SK-N-SH treated with all-trans-retinoic acid at 6 μM for 48 hours (cell line): ENCODE results near the gene RNASEH2B.

Source experiments
- ARNTL ChIP-seq: fragments of 450-650 bp; formaldehyde crosslinking; IDR thresholded peaks from 2 replicates; pipeline ENCODE4 v1.5.0; 2020; ENCODE audit warnings: low read depth, mild to moderate bottlenecking, moderate library complexity, borderline replicate concordance
- BACH2 ChIP-seq: fragments of 250-450 bp; sonication (Bioruptor Pico); IDR thresholded peaks from 2 replicates; pipeline ENCODE4 v1.9.0; 2021; ENCODE audit warnings: mild to moderate bottlenecking, borderline replicate concordance
- GLIS3 ChIP-seq: fragments of 250-450 bp; sonication (Bioruptor Pico); IDR thresholded peaks from 2 replicates; pipeline ENCODE4 v1.5.0; 2020; ENCODE audit warnings: mild to moderate bottlenecking, moderate library complexity
- OSR1 ChIP-seq: fragments of 250-450 bp; sonication (Bioruptor Pico); IDR thresholded peaks from 2 replicates; pipeline ENCODE4 v1.8.0; 2022; ENCODE audit warnings: moderate library complexity, mild to moderate bottlenecking, inconsistent platforms
- RARB ChIP-seq: fragments of 250-450 bp; sonication (Bioruptor Pico); IDR thresholded peaks from 2 replicates; pipeline ENCODE4 v1.8.0; 2021; ENCODE audit warnings: mild to moderate bottlenecking, moderate library complexity
- SNAI2 ChIP-seq: fragments of 250-450 bp; sonication (Bioruptor Pico); IDR thresholded peaks from 2 replicates; pipeline ENCODE4 v1.5.0; 2020; ENCODE audit warnings: mild to moderate bottlenecking, moderate library complexity
- TCF4 ChIP-seq: fragments of 250-450 bp; sonication (Bioruptor Pico); IDR thresholded peaks from 2 replicates; pipeline ENCODE4 v1.8.0; 2021; ENCODE audit warnings: mild to moderate bottlenecking, moderate library complexity, borderline replicate concordance
- TF ChIP-seq, protein P1 (sequence below): fragments of 250-450 bp; sonication (Bioruptor Pico); IDR thresholded peaks from 2 replicates; pipeline ENCODE4 v1.8.0; 2021; ENCODE audit warnings: low read depth, mild to moderate bottlenecking, moderate library complexity, borderline replicate concordance
- TF ChIP-seq, protein P2 (sequence below): fragments of 250-450 bp; sonication (Bioruptor Pico); IDR thresholded peaks from 2 replicates; pipeline ENCODE4 v1.8.0; 2020; ENCODE audit warnings: mild to moderate bottlenecking, moderate library complexity, borderline replicate concordance
- TF ChIP-seq, protein P3 (sequence below): fragments of 250-450 bp; sonication (Bioruptor Pico); IDR thresholded peaks from 2 replicates; pipeline ENCODE4 v1.5.1; 2020; ENCODE audit warnings: low read depth, mild to moderate bottlenecking, moderate library complexity
- TF ChIP-seq, protein P4 (sequence below): fragments of 250-450 bp; sonication (Bioruptor Pico); IDR thresholded peaks from 2 replicates; pipeline ENCODE4 v1.5.1; 2021; ENCODE audit warnings: mild to moderate bottlenecking, moderate library complexity

DNA sequence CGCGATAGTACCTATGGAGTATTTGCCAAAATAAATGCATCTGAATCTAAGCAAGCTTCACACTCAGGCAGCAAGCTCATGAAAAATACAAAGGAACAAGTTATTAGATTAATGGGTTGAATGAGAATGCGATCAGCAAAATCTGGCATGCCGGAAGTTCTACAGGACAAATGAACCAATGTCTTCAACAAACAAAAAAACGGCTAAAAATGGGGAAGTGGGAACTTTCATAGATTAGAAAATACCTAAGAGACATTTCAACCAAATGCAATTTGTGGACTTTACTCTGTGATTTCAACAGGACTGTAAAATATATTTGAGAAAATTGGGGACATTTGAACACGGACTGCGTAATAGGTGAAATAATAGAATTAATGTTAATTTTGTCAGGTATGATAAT is 22.4 kb upstream of the RNASEH2B start:
- TF ChIP-seq, protein P1, sequence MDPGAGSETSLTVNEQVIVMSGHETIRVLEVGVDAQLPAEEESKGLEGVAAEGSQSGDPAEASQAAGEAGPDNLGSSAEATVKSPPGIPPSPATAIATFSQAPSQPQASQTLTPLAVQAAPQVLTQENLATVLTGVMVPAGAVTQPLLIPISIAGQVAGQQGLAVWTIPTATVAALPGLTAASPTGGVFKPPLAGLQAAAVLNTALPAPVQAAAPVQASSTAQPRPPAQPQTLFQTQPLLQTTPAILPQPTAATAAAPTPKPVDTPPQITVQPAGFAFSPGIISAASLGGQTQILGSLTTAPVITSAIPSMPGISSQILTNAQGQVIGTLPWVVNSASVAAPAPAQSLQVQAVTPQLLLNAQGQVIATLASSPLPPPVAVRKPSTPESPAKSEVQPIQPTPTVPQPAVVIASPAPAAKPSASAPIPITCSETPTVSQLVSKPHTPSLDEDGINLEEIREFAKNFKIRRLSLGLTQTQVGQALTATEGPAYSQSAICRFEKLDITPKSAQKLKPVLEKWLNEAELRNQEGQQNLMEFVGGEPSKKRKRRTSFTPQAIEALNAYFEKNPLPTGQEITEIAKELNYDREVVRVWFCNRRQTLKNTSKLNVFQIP (CRISPR knock-in tag), result no peak
- no peak for TF ChIP-seq TCF4 (CRISPR knock-in tag)
- no peak for TF ChIP-seq BACH2
- TF ChIP-seq, protein P2, sequence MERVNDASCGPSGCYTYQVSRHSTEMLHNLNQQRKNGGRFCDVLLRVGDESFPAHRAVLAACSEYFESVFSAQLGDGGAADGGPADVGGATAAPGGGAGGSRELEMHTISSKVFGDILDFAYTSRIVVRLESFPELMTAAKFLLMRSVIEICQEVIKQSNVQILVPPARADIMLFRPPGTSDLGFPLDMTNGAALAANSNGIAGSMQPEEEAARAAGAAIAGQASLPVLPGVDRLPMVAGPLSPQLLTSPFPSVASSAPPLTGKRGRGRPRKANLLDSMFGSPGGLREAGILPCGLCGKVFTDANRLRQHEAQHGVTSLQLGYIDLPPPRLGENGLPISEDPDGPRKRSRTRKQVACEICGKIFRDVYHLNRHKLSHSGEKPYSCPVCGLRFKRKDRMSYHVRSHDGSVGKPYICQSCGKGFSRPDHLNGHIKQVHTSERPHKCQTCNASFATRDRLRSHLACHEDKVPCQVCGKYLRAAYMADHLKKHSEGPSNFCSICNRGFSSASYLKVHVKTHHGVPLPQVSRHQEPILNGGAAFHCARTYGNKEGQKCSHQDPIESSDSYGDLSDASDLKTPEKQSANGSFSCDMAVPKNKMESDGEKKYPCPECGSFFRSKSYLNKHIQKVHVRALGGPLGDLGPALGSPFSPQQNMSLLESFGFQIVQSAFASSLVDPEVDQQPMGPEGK (CRISPR knock-in tag), result no peak
- TF ChIP-seq ARNTL (CRISPR knock-in tag), result no peak
- no peak for TF ChIP-seq GLIS3 (CRISPR knock-in tag)
- TF ChIP-seq, protein P3, sequence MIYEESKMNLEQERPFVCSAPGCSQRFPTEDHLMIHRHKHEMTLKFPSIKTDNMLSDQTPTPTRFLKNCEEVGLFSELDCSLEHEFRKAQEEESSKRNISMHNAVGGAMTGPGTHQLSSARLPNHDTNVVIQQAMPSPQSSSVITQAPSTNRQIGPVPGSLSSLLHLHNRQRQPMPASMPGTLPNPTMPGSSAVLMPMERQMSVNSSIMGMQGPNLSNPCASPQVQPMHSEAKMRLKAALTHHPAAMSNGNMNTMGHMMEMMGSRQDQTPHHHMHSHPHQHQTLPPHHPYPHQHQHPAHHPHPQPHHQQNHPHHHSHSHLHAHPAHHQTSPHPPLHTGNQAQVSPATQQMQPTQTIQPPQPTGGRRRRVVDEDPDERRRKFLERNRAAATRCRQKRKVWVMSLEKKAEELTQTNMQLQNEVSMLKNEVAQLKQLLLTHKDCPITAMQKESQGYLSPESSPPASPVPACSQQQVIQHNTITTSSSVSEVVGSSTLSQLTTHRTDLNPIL (CRISPR knock-in tag), result no peak
- no peak for TF ChIP-seq OSR1
- TF ChIP-seq, protein P4, sequence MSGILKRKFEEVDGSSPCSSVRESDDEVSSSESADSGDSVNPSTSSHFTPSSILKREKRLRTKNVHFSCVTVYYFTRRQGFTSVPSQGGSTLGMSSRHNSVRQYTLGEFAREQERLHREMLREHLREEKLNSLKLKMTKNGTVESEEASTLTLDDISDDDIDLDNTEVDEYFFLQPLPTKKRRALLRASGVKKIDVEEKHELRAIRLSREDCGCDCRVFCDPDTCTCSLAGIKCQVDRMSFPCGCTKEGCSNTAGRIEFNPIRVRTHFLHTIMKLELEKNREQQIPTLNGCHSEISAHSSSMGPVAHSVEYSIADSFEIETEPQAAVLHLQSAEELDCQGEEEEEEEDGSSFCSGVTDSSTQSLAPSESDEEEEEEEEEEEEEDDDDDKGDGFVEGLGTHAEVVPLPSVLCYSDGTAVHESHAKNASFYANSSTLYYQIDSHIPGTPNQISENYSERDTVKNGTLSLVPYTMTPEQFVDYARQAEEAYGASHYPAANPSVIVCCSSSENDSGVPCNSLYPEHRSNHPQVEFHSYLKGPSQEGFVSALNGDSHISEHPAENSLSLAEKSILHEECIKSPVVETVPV (CRISPR knock-in tag), result no peak
- no peak for TF ChIP-seq RARB (CRISPR knock-in tag)
- TF ChIP-seq SNAI2 (CRISPR knock-in tag), result no peak
